ENCODE data around the gene MMD. TPM values are rescaled to one million over a fixed set of nuclear protein-coding genes. Genes with fewer than 3 reads are reported as not detected.

The MMD gene
- total RNA-seq, 1 experiment from 2014 or later, result 18.7 TPM

DNA sequence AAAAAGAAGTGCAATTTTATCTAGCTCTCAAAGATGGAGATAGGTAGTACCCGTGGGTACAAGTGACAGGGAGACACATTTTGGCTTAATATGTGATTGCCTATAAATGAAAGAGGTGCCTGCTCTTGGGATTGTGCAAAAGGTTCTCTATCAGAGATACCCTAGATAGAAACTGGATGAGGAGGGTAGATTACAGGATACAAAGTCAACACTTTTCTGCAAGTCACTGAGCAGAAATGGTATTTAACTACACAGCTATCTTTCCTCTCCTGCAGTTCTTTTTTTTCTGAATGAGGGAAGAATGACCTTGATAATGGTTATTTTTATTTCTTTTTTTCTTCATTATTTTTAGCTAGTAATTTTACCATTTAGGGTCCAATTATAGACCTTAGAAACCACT, 67.6 kb downstream of the MMD start:
- DNase-seq (ENCODE audit: low read depth), result no peak

DNA sequence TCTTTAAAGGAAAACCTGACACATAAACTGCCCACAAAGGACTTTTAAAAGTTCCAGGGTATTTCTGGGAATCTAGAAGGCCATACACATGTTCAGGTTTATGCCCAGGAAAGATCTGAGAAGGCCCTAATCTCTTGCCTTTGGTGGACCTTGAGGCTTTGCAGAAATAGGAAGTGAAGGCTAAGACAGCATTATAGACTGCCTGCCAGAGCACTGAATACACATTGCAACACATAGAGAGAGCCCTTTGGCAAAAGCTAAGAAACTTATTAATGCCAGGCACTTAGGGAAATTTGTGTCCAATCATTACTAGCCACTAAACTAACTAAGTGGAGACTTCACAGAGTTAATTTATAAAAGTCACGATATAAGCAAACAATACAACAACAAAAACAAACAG, 70.4 kb downstream of the MMD start:
- DNase-seq (ENCODE audit: low read depth), result no peak

DNA sequence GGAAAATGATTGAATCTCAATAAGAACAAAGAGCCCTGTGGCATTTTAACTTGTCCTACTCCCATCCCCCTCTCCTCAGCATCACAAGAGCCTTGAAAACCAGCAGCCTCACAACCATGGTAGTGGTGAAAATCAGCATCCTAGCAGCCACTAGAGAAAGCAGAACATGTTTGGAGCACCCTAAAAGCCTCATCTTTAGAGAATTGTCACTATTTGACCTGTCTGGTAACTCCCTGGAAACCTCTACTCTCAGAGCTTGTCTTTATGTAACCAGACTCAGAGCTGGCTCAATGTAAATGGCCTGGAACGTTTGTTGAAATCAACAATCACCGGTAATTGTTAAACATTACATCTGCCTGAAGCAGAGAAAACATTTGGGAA, 70.8 kb downstream of the MMD start:
- no peak for DNase-seq (ENCODE audit: low read depth)

DNA sequence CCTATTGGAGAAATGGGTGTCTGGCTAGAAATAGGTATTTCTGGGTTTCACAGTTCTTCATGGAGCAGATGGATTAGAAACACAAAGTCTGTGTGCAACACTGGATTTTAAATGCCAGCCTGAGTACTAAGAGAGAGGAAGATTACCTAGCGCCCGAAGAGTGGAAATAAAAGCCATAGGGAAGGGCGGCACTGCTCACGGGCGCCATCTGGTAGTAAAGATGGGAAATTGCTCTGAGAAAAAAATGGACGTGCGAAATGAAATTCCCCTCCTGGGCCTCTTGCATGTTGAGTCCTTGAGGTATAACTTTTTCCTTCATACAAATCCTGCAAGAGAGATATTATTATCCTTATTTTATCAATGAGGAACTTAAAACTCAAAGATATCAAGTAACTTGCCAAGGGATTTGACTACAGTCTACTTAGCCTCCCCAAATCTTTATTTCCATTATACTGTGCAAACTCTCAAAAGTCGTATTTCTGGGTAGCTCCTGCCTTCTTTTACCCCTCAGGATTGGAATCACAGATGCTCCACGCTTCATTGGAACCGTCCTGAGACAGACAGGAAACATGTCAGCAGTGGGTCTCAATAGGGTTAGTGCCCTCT, 72.8 kb downstream of the MMD start:
- peak; percentile 46 for DNase-seq (ENCODE audit: low read depth)

DNA sequence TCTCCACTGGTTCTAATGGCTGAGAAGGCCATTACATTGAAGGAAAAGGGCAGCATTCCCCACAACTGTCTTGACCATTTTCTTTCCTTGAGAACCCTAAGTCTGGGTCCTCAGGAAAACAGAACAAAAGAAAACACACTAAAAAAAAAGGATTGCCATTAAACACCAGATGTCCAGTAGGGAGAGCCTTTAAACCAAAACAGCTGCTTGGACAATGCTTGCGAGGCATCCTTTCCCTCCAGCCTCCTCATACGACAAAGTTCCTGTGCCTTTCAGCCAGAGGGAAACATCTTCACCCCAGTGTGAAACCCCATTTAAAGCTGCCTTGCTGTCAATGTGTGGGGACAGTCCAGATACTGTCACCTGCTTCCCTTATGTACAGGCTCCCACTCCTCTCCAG, 74.3 kb downstream of the MMD start:
- DNase-seq (ENCODE audit: low read depth), result no peak

DNA sequence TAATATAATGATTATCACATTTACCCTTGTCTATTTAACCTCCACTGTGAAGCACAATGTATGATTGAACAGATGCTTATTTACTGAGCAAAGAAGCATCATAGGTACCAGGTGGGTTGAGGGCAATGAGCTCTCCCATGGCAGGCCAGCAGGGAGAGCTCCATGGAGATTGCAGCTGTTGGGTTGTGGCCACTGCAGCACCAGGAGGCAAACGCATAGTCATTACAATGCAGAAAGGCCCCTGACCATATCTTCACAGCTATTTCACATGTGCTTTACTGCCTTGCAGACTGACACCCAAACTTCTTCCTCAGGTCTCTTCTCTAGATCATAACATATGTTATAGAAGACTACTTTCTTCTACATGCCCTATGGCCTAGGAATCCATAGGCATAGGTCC, 75.0 kb downstream of the MMD start:
- DNase-seq (ENCODE audit: low read depth), result no peak

DNA sequence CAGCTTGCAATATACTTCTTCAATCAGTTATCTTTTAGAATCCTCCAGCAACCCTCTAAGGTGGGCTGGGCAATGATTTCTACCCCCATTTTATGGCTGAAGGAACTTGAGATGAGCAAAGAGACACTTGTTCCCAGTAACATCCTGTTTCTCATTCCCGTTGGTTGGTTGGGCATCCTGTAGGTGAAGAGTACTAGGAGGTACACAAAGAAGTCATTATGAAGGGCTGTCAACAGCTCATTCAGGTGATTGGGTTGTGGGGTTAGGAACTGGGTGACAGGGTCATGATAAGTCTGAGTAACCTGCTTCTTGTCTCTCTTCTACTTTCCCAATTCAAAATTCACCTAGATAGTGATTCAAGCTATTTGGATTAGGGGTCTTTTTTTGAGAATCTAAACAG, 76.5 kb downstream of the MMD start:
- DNase-seq (ENCODE audit: low read depth), result no peak

DNA sequence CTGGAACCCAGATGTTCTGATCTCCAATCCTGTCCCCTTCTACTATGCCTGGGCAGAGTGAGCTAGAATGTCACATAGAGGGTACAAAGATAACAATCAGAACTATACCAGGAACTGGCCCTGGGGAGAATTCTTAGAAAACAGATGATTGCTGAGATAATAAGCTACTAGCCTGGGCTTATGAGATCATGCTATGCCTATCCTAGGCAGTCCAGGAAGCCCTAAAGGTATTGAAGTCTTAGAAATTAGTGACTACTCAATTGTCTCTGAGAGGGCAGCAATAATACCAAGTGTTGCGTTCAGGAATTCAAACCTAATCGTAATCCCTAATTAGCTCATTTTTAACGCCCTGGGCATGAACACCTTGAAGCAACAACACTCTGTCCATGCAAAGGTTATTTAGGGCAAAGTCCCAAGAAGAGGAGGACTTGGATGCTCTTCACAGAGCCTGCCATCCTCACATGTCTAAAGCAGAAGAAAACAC, 77.1 kb downstream of the MMD start:
- no peak for DNase-seq (ENCODE audit: low read depth)

DNA sequence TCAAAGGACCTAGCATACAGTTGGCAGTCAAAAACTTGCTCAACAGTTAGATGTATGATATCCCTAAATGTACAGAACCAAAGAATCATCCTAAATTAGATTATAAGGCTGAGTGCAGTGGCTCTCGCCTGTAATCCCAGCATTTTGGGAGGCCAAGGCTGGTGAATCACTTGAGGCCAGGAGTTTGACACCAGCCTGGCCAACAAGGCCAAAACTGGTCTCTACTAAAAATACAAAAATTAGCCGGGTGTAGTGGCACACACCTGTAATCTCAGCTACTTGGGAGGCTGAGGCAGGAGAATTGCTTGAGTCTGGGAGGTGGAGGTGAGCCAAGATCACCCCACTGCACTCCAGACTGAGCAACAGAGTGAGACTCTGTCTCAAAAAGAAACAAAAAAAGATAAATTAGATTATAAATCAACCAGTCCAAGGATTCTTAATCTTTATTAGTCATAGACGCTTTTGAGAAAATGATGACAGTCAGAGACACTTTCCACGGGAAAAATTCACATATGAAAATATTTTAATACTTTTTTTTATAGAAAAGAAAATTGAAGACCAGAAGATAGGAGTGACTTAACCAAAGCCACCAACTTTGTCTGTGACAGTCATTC, 77.6 kb downstream of the MMD start:
- no peak for DNase-seq (ENCODE audit: low read depth)

DNA sequence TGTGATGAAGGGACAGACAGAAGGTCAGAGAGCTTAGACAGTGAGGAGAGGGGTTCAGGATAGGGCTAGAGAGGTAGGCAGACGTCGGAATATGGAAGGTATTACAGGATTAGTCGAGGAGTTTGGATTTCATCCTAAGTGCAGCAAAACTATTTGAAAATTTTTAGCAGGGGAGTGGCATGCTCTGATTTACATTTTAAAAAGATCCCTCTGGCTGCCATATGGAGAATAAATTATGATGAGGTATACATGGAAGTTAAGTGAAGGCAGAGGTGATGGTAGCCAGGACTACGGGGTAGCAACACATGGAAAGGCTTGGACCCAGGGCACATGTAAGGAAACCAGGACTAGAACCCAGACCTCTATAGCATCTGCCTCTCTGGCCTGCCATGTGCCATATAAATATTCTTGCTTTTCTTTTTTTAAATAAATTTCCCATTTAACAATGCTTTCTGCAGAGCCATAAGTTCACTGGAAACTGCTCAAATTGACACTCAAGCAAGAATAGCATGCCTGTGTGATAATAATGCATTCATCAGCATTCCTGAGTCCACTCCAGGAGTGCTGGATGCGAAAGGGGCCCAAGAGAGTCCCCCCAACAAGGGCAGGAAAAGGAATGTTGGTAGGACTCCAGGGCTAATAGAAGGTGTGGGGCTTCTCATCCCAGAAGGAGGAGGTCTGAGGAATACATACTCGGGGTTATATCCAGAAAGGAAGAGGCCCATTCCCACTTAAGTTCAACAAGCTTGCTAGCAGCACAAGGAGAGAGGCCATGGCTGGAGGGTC, 78.6 kb downstream of the MMD start:
- no peak for DNase-seq (ENCODE audit: low read depth)

Other genes with a start within 250 kb of the MMD start
- gene HLF, start 156.9 kb downstream of the MMD start, total RNA-seq (2014; rRNA removed; shearing (Covaris generic)), result 0.57 and 0.80 TPM in 2 replicates
- gene SMIM36, start 89.6 kb upstream of the MMD start, total RNA-seq (2014; rRNA removed; shearing (Covaris generic)), result not detected in 2 replicates